ENCODE measurements around the gene SEL1L3.

SEL1L3 gene

DNA sequence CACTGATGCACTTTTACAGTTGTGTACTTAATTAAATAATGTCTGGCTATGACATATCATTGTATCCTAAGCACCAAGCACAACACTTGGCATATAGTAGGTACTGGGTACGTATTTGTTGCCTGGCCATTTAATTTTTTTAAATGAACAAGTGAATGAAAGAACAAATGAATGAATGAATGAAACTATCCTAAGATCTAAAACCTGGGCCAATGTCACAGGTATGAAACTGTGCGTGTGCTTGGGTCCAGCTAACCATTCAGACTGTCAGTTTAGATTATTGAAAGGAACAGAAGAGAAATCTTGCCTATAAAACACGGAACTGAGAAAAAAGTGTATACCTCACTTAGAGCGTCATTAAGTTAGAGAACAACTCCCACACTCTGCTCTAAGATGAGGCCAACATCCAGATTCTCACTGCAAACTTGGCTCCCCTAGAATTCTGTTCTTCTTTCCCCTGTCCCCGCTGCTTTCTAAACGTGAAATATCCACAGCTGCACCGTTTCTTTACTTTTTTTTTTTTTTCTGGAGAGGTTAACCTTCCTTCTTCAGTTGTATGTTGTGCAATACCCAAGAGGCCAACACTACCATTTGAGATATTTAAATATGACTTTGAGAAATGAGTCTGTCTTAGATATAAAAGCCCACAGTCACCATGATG, 17.3 kb upstream of the SEL1L3 start:
- H3K4me3 ChIP-seq (ENCODE audit: low read depth, low read length) = no peak overlapping the region
- no peak for TF ChIP-seq ZNF580 (tag by site-specific recombination; IDR thresholded peaks at IDR 0.05)
- no peak for TF ChIP-seq ZNF747 (tag by site-specific recombination; IDR thresholded peaks at IDR 0.05)
- no peak for TF ChIP-seq INSM2 (tag by site-specific recombination; IDR thresholded peaks at IDR 0.05)
- H3K9me3 ChIP-seq (ENCODE audit: control insufficient read depth, insufficient read depth, low read depth, low read length) = no peaks in the 10 kb centered on the region
- ChIA-PET POLR2A (no interaction called here), CTCF (no interaction called here)
- H3K27ac ChIP-seq (ENCODE audit: extremely low read depth, low read depth, low read length) = no peak overlapping the region
- no peaks in the 10 kb centered on the region for H3K4me1 ChIP-seq (ENCODE audit: control insufficient read depth, insufficient read depth, low read length)
- no peaks in the 10 kb centered on the region for H3K36me3 ChIP-seq (ENCODE audit: control insufficient read depth in 2 of 2, insufficient read depth in 1 of 2, low read length in 2 of 2)

DNA sequence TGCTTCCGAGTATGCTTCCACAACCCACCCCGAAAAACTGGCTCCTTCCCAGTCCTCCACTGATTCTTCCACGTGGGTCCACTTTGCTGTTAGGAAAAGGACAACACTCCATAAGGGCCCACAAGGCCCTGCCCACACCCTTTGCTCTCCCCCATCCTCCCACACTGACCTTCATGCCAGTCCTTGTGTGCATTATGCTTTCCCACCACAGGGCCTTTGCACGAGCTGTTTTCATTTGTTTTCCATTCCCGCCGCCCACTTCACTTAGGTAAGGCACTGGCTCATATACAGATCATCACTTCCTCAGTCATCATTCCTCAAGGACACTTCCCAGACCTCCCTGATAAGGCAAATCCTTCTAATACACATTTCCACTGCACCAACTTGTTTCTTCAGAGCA, 16.8 kb upstream of the SEL1L3 start:
- Histone ChIP-seq H3K4me1 (ENCODE audit: control insufficient read depth, insufficient read depth, low read length) (no peaks in the 10 kb centered on the region), H3K27ac (ENCODE audit: extremely low read depth, low read depth, low read length) (no peak overlapping the region), H3K4me3 (ENCODE audit: low read depth, low read length) (no peak overlapping the region), H3K36me3 (ENCODE audit: control insufficient read depth in 2 of 2, insufficient read depth in 1 of 2, low read length in 2 of 2) (no peaks in the 10 kb centered on the region), H3K9me3 (ENCODE audit: control insufficient read depth, insufficient read depth, low read depth, low read length) (no peaks in the 10 kb centered on the region)
- no peak for TF ChIP-seq ZBTB11 (tag by site-specific recombination; conservative IDR thresholded peaks at IDR 0.05; ENCODE audit: low read depth)
- peak; percentile 94 for TF ChIP-seq ZNF623 (tag by site-specific recombination; IDR thresholded peaks at IDR 0.05)
- TF ChIP-seq TRIM28 (IDR thresholded peaks at IDR 0.05; ENCODE audit: borderline replicate concordance, low read length) = no peak
- TF ChIP-seq ZNF341 (tag by site-specific recombination; IDR thresholded peaks at IDR 0.05; ENCODE audit: low read depth) = no peak
- no peak for TF ChIP-seq ZNF19 (tag by site-specific recombination; IDR thresholded peaks at IDR 0.05; ENCODE audit: low read depth)
- TF ChIP-seq ZFHX2 (tag by site-specific recombination; conservative IDR thresholded peaks at IDR 0.05) = peak; percentile 51
- TF ChIP-seq AEBP2 (tag by site-specific recombination; IDR thresholded peaks at IDR 0.05; ENCODE audit: borderline replicate concordance) = no peak
- peak; percentile 39 for TF ChIP-seq EGR2 (tag by site-specific recombination; IDR thresholded peaks at IDR 0.05; ENCODE audit: low read depth)
- TF ChIP-seq ZNF214 (tag by site-specific recombination; IDR thresholded peaks at IDR 0.05; ENCODE audit: borderline replicate concordance) = no peak
- no peak for TF ChIP-seq ZNF239 (tag by site-specific recombination; IDR thresholded peaks at IDR 0.05)
- no peak for TF ChIP-seq ZNF701 (tag by site-specific recombination; IDR thresholded peaks at IDR 0.05)
- no peak for TF ChIP-seq ZNF302 (tag by site-specific recombination; IDR thresholded peaks at IDR 0.05; ENCODE audit: low read depth)
- TF ChIP-seq ZXDB (tag by site-specific recombination; IDR thresholded peaks at IDR 0.05) = no peak
- no peak for TF ChIP-seq ZNF211 (tag by site-specific recombination; IDR thresholded peaks at IDR 0.05; ENCODE audit: low read depth)
- TF ChIP-seq ZFP37 (tag by site-specific recombination; IDR thresholded peaks at IDR 0.05) = no peak
- TF ChIP-seq ZNF138 (tag by site-specific recombination; IDR thresholded peaks at IDR 0.05; ENCODE audit: borderline replicate concordance) = no peak
- no peak for TF ChIP-seq YY1 (tag by site-specific recombination; IDR thresholded peaks at IDR 0.05)
- no peak for TF ChIP-seq ZBTB10 (tag by site-specific recombination; IDR thresholded peaks at IDR 0.05)
- TF ChIP-seq ZNF544 (tag by site-specific recombination; IDR thresholded peaks at IDR 0.05) = no peak
- TF ChIP-seq, protein P1, sequence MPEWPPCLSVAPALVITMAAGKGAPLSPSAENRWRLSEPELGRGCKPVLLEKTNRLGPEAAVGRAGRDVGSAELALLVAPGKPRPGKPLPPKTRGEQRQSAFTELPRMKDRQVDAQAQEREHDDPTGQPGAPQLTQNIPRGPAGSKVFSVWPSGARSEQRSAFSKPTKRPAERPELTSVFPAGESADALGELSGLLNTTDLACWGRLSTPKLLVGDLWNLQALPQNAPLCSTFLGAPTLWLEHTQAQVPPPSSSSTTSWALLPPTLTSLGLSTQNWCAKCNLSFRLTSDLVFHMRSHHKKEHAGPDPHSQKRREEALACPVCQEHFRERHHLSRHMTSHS (tag by site-specific recombination; IDR thresholded peaks at IDR 0.05) = no peak
- CTCF ChIA-PET = no interaction called here
- POLR2A ChIA-PET = no interaction called here
